ENCODE results near the gene HRH1. TPM values are rescaled to one million over a fixed set of nuclear protein-coding genes. Genes with fewer than 3 reads are reported as not detected.

The HRH1 gene
- total RNA-seq, 1 experiment from 2014 or later = 7.0 TPM

DNA sequence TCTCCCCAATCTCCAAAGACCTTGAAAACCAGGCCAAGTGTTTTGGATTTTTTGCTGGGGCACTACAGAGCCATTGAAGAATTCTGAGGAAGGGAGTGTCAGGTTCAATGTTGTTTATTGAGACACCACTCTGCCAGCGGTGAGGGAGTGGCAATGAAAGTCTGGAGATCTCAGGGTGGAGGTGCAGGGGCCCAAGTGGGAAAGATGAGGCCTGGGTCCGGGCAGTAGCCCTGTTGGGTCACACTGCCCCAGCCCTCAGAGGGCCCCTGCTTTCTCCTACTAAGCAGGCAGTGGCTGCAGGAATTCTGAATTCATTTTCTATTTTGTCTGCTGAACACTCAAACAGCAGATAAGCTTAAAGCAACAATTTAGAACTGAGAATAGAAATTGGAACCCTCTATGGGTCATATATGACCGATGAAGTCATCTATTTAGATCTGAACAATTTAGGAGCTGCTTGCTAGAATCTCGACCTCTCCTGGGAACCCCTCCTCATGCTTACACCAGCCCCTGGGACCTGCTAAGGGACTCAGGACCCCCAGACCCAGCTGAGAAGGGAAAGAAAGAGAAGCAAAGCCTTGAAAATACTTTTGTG lies 17.9 kb downstream of the HRH1 start:
- H3K9me3 ChIP-seq (ENCODE audit: control insufficient read depth in 1 of 2, insufficient read depth in 1 of 2, low read depth in 1 of 2, low read length in 2 of 2) = no peaks in the 10 kb centered on the region
- H3K36me3 ChIP-seq (ENCODE audit: control insufficient read depth in 1 of 2, insufficient read depth in 2 of 2, low read length in 2 of 2) = no peaks in the 10 kb centered on the region
- no peak overlapping the region for H3K4me2 ChIP-seq (ENCODE audit: low read length)
- no peaks in the 10 kb centered on the region for H4K20me1 ChIP-seq (ENCODE audit: insufficient read depth)
- no peak overlapping the region for H3K4me3 ChIP-seq (replicated peaks in 1 of 2; ENCODE audit: low read depth in 1 of 2, low read length in 2 of 2)
- POLR2A ChIA-PET = no interaction called here
- TF ChIP-seq CEBPB (IDR thresholded peaks at IDR 0.05; ENCODE audit: low read depth) = no peak
- TF ChIP-seq, protein P1, sequence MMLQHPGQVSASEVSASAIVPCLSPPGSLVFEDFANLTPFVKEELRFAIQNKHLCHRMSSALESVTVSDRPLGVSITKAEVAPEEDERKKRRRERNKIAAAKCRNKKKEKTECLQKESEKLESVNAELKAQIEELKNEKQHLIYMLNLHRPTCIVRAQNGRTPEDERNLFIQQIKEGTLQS (IDR thresholded peaks at IDR 0.05) = no peak
- TF ChIP-seq, protein P2, sequence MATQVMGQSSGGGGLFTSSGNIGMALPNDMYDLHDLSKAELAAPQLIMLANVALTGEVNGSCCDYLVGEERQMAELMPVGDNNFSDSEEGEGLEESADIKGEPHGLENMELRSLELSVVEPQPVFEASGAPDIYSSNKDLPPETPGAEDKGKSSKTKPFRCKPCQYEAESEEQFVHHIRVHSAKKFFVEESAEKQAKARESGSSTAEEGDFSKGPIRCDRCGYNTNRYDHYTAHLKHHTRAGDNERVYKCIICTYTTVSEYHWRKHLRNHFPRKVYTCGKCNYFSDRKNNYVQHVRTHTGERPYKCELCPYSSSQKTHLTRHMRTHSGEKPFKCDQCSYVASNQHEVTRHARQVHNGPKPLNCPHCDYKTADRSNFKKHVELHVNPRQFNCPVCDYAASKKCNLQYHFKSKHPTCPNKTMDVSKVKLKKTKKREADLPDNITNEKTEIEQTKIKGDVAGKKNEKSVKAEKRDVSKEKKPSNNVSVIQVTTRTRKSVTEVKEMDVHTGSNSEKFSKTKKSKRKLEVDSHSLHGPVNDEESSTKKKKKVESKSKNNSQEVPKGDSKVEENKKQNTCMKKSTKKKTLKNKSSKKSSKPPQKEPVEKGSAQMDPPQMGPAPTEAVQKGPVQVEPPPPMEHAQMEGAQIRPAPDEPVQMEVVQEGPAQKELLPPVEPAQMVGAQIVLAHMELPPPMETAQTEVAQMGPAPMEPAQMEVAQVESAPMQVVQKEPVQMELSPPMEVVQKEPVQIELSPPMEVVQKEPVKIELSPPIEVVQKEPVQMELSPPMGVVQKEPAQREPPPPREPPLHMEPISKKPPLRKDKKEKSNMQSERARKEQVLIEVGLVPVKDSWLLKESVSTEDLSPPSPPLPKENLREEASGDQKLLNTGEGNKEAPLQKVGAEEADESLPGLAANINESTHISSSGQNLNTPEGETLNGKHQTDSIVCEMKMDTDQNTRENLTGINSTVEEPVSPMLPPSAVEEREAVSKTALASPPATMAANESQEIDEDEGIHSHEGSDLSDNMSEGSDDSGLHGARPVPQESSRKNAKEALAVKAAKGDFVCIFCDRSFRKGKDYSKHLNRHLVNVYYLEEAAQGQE (IDR thresholded peaks at IDR 0.05; ENCODE audit: low read depth) = no peak
- no peak for TF ChIP-seq JUND (IDR thresholded peaks at IDR 0.05)
- no peak for TF ChIP-seq YY1 (IDR thresholded peaks at IDR 0.05; ENCODE audit: extremely low read depth, insufficient replicate concordance, low read depth, low read length)
- no peak for TF ChIP-seq ELF1 (IDR thresholded peaks at IDR 0.05; ENCODE audit: borderline replicate concordance, low read depth)
- TF ChIP-seq, protein P3, sequence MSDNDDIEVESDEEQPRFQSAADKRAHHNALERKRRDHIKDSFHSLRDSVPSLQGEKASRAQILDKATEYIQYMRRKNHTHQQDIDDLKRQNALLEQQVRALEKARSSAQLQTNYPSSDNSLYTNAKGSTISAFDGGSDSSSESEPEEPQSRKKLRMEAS (IDR thresholded peaks at IDR 0.05) = no peak
- TF ChIP-seq SRF (IDR thresholded peaks at IDR 0.05; ENCODE audit: low read depth) = no peak
- no peak for TF ChIP-seq EGR1 (IDR thresholded peaks at IDR 0.05; ENCODE audit: low read depth)
- no peak for TF ChIP-seq RAD21 (IDR thresholded peaks at IDR 0.05; ENCODE audit: low read depth)
- TF ChIP-seq POLR2A (IDR thresholded peaks at IDR 0.05; ENCODE audit: borderline replicate concordance, extremely low read depth, insufficient read depth, insufficient read length) = no peak
- TF ChIP-seq, protein P4, sequence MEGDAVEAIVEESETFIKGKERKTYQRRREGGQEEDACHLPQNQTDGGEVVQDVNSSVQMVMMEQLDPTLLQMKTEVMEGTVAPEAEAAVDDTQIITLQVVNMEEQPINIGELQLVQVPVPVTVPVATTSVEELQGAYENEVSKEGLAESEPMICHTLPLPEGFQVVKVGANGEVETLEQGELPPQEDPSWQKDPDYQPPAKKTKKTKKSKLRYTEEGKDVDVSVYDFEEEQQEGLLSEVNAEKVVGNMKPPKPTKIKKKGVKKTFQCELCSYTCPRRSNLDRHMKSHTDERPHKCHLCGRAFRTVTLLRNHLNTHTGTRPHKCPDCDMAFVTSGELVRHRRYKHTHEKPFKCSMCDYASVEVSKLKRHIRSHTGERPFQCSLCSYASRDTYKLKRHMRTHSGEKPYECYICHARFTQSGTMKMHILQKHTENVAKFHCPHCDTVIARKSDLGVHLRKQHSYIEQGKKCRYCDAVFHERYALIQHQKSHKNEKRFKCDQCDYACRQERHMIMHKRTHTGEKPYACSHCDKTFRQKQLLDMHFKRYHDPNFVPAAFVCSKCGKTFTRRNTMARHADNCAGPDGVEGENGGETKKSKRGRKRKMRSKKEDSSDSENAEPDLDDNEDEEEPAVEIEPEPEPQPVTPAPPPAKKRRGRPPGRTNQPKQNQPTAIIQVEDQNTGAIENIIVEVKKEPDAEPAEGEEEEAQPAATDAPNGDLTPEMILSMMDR (IDR thresholded peaks at IDR 0.05 in 2 of 3, conservative IDR thresholded peaks at IDR 0.05 in 1 of 3; ENCODE audit: borderline replicate concordance in 1 of 3, insufficient read depth in 1 of 3, low read depth in 2 of 3, low read length in 2 of 3) = no peak
- TF ChIP-seq EZH2phosphoT487 (IDR thresholded peaks at IDR 0.05; ENCODE audit: borderline replicate concordance) = no peak
- TF ChIP-seq SIN3A (IDR thresholded peaks at IDR 0.05; ENCODE audit: low read depth) = no peak
- TF ChIP-seq POLR2AphosphoS5 (IDR thresholded peaks at IDR 0.05; ENCODE audit: low read depth, low read length) = no peak
- no peak for TF ChIP-seq EZH2 (IDR thresholded peaks at IDR 0.05)
- TF ChIP-seq ZNF274 (IDR thresholded peaks at IDR 0.05; ENCODE audit: low read depth, low read length) = no peak
- no peak for TF ChIP-seq CBX3 (IDR thresholded peaks at IDR 0.05; ENCODE audit: low read depth)
- no peak for TF ChIP-seq TCF7L2 (IDR thresholded peaks at IDR 0.05; ENCODE audit: borderline replicate concordance, extremely low read depth, insufficient read depth, insufficient read length)
- no peak overlapping the region for H2AFZ ChIP-seq (ENCODE audit: low read depth, low read length, poor library complexity, severe bottlenecking)
- H3K4me1 ChIP-seq (ENCODE audit: control insufficient read depth in 1 of 2, insufficient read depth in 2 of 2, low read length in 2 of 2) = peaks cover 0 to 10% of the 10 kb centered on the region in 2 experiments; a peak in 1 of 4 replicates
- CTCF ChIA-PET = no interaction called here
- H3K79me2 ChIP-seq (ENCODE audit: insufficient read depth, low read length) = no peaks in the 10 kb centered on the region
- H3K27me3 ChIP-seq (ENCODE audit: insufficient read depth, low read length) = no peaks in the 10 kb centered on the region
- intact Hi-C loops (cut with micrococcal nuclease) = no loop called here
- BruUV-seq (replicated peaks) = no TSS peak
- RAD21 ChIA-PET (ENCODE audit: low non-redundant PET in 1 of 2, low total read pairs in 2 of 2, uncharacterized antibody in 2 of 2, unreplicated experiment in 2 of 2) = no interaction called here
- no peak for DNase-seq (ENCODE audit: low read depth, low spot score)
- no peak for ATAC-seq
- H3K27ac ChIP-seq (ENCODE audit: low read depth, low read length) = no peak overlapping the region
- no peaks in the 10 kb centered on the region for H3K9me2 ChIP-seq (ENCODE audit: insufficient read depth)
- no peak overlapping the region for H3K9ac ChIP-seq (ENCODE audit: low read length)

Data from HCT116 (cell line).